ENCODE data around the gene KRTAP10-3. TPM values are rescaled to one million over a fixed set of nuclear protein-coding genes. Genes with fewer than 3 reads are reported as not detected.

KRTAP10-3 gene
- total RNA-seq, 3 donors from 2014 or later (not counting 1 experiment from before 2014, with no cell fraction given) = not detected

DNA sequence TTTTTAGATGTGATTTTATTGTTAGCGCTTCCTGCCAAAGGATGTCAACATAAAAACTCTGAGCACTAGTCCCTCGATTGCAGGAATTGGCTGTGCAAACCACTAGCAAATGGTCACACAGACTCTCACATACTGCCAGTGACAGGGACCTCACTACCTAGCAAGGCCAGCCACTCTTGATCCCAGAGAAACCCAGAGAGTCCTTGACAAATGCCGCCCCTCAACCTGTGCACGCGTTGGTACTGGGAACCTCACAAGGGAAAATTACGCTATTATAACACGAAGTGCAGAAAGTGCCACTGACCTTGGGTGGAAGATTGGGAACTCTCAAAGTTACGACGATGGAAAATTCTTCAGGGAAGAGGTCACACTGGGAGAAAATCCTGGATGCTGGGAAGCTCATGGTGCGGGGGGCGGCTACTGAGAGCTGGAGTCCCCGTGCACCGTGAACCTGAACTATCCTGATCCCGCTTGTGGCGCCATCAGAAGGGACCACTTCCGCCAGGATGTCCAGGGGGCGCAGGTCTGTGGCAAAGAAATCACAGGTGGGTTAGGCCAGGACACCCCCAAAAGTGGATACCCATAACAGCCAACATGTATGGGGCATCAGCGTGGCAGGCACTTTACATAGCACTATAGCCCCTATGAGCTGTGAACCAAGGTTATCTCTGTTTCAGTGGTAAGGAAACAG lies 9.0 kb upstream of the KRTAP10-3 start:
- Histone ChIP-seq H3K4me3 (ENCODE audit: low read length) (no peak overlapping the region), H3K27me3 (ENCODE audit: control insufficient read depth, insufficient read depth, low read length) (no peaks in the 10 kb centered on the region), H3K9me3 (ENCODE audit: control insufficient read depth, insufficient read depth, low read length) (no peaks in the 10 kb centered on the region), H3K27ac (ENCODE audit: low read length) (no peak overlapping the region), H3K4me1 (ENCODE audit: control insufficient read depth, insufficient read depth, low read length) (no peaks in the 10 kb centered on the region), H3K36me3 (ENCODE audit: control insufficient read depth, insufficient read depth, low read length) (no peaks in the 10 kb centered on the region)
- 92% methylated on average over 18 of the region's 18 CpGs for WGBS (ENCODE audit: insufficient coverage)
- H3K4me3 Mint-ChIP-seq = no peak overlapping the region
- TF ChIP-seq, protein P1, sequence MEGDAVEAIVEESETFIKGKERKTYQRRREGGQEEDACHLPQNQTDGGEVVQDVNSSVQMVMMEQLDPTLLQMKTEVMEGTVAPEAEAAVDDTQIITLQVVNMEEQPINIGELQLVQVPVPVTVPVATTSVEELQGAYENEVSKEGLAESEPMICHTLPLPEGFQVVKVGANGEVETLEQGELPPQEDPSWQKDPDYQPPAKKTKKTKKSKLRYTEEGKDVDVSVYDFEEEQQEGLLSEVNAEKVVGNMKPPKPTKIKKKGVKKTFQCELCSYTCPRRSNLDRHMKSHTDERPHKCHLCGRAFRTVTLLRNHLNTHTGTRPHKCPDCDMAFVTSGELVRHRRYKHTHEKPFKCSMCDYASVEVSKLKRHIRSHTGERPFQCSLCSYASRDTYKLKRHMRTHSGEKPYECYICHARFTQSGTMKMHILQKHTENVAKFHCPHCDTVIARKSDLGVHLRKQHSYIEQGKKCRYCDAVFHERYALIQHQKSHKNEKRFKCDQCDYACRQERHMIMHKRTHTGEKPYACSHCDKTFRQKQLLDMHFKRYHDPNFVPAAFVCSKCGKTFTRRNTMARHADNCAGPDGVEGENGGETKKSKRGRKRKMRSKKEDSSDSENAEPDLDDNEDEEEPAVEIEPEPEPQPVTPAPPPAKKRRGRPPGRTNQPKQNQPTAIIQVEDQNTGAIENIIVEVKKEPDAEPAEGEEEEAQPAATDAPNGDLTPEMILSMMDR (IDR thresholded peaks at IDR 0.05) = no peak
- peak overlapping the region in 1 of 2 donors; percentile 33 for H3K27ac Mint-ChIP-seq
- intact Hi-C loops (cut with micrococcal nuclease) = no loop called here
- no peak for DNase-seq
- peaks cover 13 to 14% of the 10 kb centered on the region in 2 donors for H3K27me3 Mint-ChIP-seq (ENCODE audit: low read depth in 2 of 2)
- peaks cover 7 to 14% of the 10 kb centered on the region in 2 donors for H3K4me1 Mint-ChIP-seq
- H3K36me3 Mint-ChIP-seq = peaks cover under 1% of the 10 kb centered on the region
- H3K9me3 Mint-ChIP-seq = peaks cover 0 to 2% of the 10 kb centered on the region in 2 donors
- peak in 1 of 3 donors; percentile 19 for ATAC-seq

DNA sequence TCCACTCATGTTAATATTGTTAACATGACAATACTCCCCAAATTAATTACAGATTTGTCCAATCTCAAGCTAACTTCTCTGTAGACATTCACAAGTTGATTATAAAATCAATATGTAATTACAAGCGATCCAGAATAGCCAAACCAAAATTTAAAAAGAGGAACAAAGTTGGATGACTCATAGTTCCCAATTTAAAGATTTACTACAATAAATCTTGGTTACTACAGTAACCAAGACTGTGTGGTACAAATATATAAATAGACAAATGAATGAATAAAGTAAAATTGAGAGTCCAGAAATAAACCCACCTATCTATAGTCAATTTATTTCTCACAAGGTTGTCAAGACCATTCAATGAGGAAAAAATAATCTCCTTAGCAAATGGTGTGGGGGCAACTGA lies 7.8 kb upstream of the KRTAP10-3 start:
- H3K4me1 Mint-ChIP-seq = peaks cover 7 to 14% of the 10 kb centered on the region in 2 donors
- peaks cover 12% of the 10 kb centered on the region for H3K36me3 Mint-ChIP-seq
- ATAC-seq = no peak
- H3K4me3 ChIP-seq (ENCODE audit: low read length) = no peak overlapping the region
- no peaks in the 10 kb centered on the region for H3K27me3 ChIP-seq (ENCODE audit: control insufficient read depth, insufficient read depth, low read length)
- H3K27ac ChIP-seq (ENCODE audit: low read length) = no peak overlapping the region
- TF ChIP-seq, protein P1 (IDR thresholded peaks at IDR 0.05) = no peak
- peaks cover 9 to 10% of the 10 kb centered on the region in 2 donors for H3K27me3 Mint-ChIP-seq (ENCODE audit: low read depth in 2 of 2)
- peaks cover 3 to 4% of the 10 kb centered on the region in 2 donors for H3K9me3 Mint-ChIP-seq
- H3K4me3 Mint-ChIP-seq = no peak overlapping the region
- no peak overlapping the region for H3K27ac Mint-ChIP-seq
- intact Hi-C loops (cut with micrococcal nuclease) = no loop called here
- H3K36me3 ChIP-seq (ENCODE audit: control insufficient read depth, insufficient read depth, low read length) = no peaks in the 10 kb centered on the region
- no peaks in the 10 kb centered on the region for H3K4me1 ChIP-seq (ENCODE audit: control insufficient read depth, insufficient read depth, low read length)
- no peaks in the 10 kb centered on the region for H3K9me3 ChIP-seq (ENCODE audit: control insufficient read depth, insufficient read depth, low read length)
- DNase-seq = no peak
- WGBS (ENCODE audit: insufficient coverage) = 0% methylated on average over 1 of the region's 1 CpG

DNA sequence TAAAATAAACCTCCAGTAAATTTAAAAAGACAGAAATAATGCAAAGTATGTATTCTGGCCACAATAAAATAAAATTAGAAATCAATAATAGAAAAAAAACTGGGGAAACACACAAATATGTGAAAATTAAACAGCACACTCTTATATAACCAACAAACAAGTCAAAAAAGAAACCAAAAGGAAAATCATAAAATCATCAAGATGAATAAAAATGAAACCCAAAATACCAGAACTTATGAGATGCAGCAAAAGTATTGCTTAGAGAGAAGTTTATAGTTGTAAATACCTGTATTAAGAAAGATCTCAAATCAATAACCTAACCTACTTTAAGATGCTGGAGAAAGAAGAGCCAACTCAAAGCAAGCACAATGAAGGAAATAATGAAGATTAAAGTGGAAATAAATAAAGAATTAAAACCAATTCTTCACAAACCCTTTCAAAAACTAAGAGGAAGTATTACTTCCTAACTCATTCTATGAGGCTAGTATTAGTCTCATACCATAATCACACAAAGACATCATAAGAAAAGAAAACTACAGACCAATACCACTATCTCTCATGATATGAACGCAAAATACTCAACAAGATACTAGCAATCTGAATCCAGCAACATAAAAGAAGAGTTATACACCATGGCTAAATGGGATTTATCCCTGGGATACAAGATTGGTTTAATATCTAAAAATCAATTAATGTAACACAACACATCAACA lies 6.4 kb upstream of the KRTAP10-3 start:
- WGBS (ENCODE audit: insufficient coverage) = 20% methylated on average over 1 of the region's 1 CpG
- TF ChIP-seq, protein P1 (IDR thresholded peaks at IDR 0.05) = no peak
- no peaks in the 10 kb centered on the region for H3K9me3 ChIP-seq (ENCODE audit: control insufficient read depth, insufficient read depth, low read length)
- ATAC-seq (no peak), DNase-seq (no peak)
- intact Hi-C loops (cut with micrococcal nuclease) = no loop called here
- H3K36me3 ChIP-seq (ENCODE audit: control insufficient read depth, insufficient read depth, low read length) = no peaks in the 10 kb centered on the region
- Mint-ChIP-seq H3K4me1 (peaks cover 7 to 14% of the 10 kb centered on the region in 2 donors), H3K4me3 (peak overlapping the region; percentile 25), H3K27ac (peak overlapping the region; percentile 5 to 61), H3K27me3 (ENCODE audit: low read depth in 2 of 2) (peaks cover 6 to 8% of the 10 kb centered on the region in 2 donors), H3K36me3 (peaks cover 12% of the 10 kb centered on the region), H3K9me3 (peaks cover 3 to 4% of the 10 kb centered on the region in 2 donors)
- no peaks in the 10 kb centered on the region for H3K27me3 ChIP-seq (ENCODE audit: control insufficient read depth, insufficient read depth, low read length)
- peak overlapping the region; percentile 30 for H3K27ac ChIP-seq (ENCODE audit: low read length)
- no peak overlapping the region for H3K4me3 ChIP-seq (ENCODE audit: low read length)
- no peaks in the 10 kb centered on the region for H3K4me1 ChIP-seq (ENCODE audit: control insufficient read depth, insufficient read depth, low read length)

Measured in natural killer cell (primary cell).